ENCODE results near the gene TARS3.

DNA sequence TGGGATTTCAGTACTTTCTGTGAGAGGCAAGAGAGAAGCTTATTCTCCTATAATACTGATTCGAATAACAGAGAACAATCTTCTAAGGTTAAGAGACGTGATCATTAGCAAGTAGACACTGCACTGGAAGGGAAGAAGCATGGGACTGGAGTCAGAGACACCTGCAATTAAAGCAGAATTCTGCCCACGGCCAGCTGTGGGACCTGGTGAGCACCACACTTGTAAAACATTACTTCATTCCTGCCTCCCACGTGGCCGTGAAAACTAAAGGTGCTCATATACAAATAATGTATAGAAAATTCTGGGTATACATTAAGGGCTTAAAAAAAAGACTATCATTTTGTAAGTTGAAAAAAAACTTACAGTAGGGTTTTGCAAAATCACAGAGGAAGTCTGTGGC is 74.1 kb downstream of the TARS3 start:
- TF ChIP-seq, protein P1, sequence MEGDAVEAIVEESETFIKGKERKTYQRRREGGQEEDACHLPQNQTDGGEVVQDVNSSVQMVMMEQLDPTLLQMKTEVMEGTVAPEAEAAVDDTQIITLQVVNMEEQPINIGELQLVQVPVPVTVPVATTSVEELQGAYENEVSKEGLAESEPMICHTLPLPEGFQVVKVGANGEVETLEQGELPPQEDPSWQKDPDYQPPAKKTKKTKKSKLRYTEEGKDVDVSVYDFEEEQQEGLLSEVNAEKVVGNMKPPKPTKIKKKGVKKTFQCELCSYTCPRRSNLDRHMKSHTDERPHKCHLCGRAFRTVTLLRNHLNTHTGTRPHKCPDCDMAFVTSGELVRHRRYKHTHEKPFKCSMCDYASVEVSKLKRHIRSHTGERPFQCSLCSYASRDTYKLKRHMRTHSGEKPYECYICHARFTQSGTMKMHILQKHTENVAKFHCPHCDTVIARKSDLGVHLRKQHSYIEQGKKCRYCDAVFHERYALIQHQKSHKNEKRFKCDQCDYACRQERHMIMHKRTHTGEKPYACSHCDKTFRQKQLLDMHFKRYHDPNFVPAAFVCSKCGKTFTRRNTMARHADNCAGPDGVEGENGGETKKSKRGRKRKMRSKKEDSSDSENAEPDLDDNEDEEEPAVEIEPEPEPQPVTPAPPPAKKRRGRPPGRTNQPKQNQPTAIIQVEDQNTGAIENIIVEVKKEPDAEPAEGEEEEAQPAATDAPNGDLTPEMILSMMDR (conservative IDR thresholded peaks at IDR 0.05): no peak
- no peak for TF ChIP-seq EZH2 (IDR thresholded peaks at IDR 0.05; ENCODE audit: low read depth)
